K562 (cell line): ENCODE measurements around the gene NUP62.

Experiments
- BRCA1 ChIP-seq, 2 experiments: fragments of 450-650 bp in 1 of 2; sonication (generic) in 1 of 2; formaldehyde crosslinking in 1 of 2; IDR thresholded peaks; 2 replicates each; pipeline versions ENCODE4 v1.5.0 to v1.6.1; 2017 to 2020; ENCODE audit warnings: mild to moderate bottlenecking in 1 of 2, missing genetic modification reagents in 1 of 2
- CTCF ChIP-seq, 3 experiments: IDR thresholded peaks in 2 of 3; conservative IDR thresholded peaks in 1 of 3; 2 replicates each; pipeline ENCODE4 v1.5.1; 2011 to 2012; ENCODE audit warnings: low read length in 3 of 3, mild to moderate bottlenecking in 3 of 3, control low read depth in 2 of 3, improper control_type of control experiment in 1 of 3, inconsistent platforms in 1 of 3, low read depth in 1 of 3, mixed read lengths in 1 of 3, moderate library complexity in 1 of 3; ENCODE audit not compliant: insufficient read depth in 2 of 3
- HNRNPLL ChIP-seq: fragments of 200-400 bp; formaldehyde crosslinking; IDR thresholded peaks from 2 replicates; pipeline ENCODE4 v1.6.1; 2017; ENCODE audit warnings: low read length, low read depth, mild to moderate bottlenecking; ENCODE audit not compliant: poor library complexity, severe bottlenecking
- KDM1A ChIP-seq, 2 experiments: fragments of 450-650 bp; IDR thresholded peaks; 2 replicates each; pipeline ENCODE4 v1.6.1; 2016; ENCODE audit warnings: mild to moderate bottlenecking in 2 of 2

- TF ChIP-seq KDM1A (IDR thresholded peaks at IDR 0.05), result no peak
- TF ChIP-seq BRCA1 (IDR thresholded peaks at IDR 0.05), result no peak
- TF ChIP-seq BRCA1 (CRISPR knock-in tag; IDR thresholded peaks at IDR 0.05), result no peak
- no peak for TF ChIP-seq HNRNPLL
- TF ChIP-seq CTCF (IDR thresholded peaks at IDR 0.05 in 2 of 3, conservative IDR thresholded peaks at IDR 0.05 in 1 of 3; ENCODE audit: insufficient read depth in 2 of 3, low read depth in 1 of 3, low read length in 3 of 3), result no peak
Measured at GRCh38 chr19:49911381-49912145, 17.7 kb downstream of the NUP62 start.
